Spleen (tissue), 11 donors: ENCODE results near the gene KLHL35. TPM values are rescaled to one million over a fixed set of nuclear protein-coding genes. Genes with fewer than 3 reads are reported as not detected.
A peak's percentile ranks its signal among the peaks of the same experiment; 100 is the strongest.

Experiments
- DNase-seq: peaks from one replicate; pipeline ENCODE4 v3.0.0-alpha.2; 2020
- H3K27ac ChIP-seq, 8 donors: fragments of 200-600 bp; sonication (generic) in 7 of 8; 1 replicate in 4 of 8; 2 replicates in 4 of 8; pipeline versions ENCODE4 v1.5.0 to v1.8.0; 2016 to 2021; ENCODE audit warnings: inconsistent platforms in 4 of 8, mild to moderate bottlenecking in 4 of 8, moderate library complexity in 1 of 8
- H3K27me3 ChIP-seq, 7 donors: fragments of 200-600 bp; sonication (generic) in 6 of 7; replicated peaks in 1 of 7; 1 replicate in 4 of 7; 2 replicates in 3 of 7; pipeline versions ENCODE4 v1.5.0 to v1.8.0; 2016 to 2021; ENCODE audit warnings: inconsistent platforms in 3 of 7, mild to moderate bottlenecking in 1 of 7
- H3K36me3 ChIP-seq, 6 donors: fragments of 200-600 bp; sonication (generic) in 5 of 6; 1 replicate in 4 of 6; 2 replicates in 2 of 6; pipeline versions ENCODE4 v1.5.0 to v1.8.0; 2016 to 2021; ENCODE audit warnings: inconsistent platforms in 2 of 6
- H3K4me1 ChIP-seq, 6 donors: fragments of 200-600 bp; sonication (generic) in 5 of 6; 1 replicate in 3 of 6; 2 replicates in 3 of 6; pipeline versions ENCODE4 v1.5.0 to v1.8.0; 2016 to 2021; ENCODE audit warnings: inconsistent platforms in 3 of 6
- H3K4me3 ChIP-seq, 8 donors: fragments of 200-600 bp; sonication (generic) in 7 of 8; 1 replicate in 4 of 8; 2 replicates in 4 of 8; pipeline versions ENCODE4 v1.5.0 to v1.8.0; 2016 to 2021; ENCODE audit warnings: inconsistent platforms in 4 of 8, mild to moderate bottlenecking in 4 of 8, moderate library complexity in 2 of 8
- H3K9me3 ChIP-seq, 8 donors: fragments of 200-600 bp; sonication (generic) in 7 of 8; 1 replicate in 4 of 8; 2 replicates in 4 of 8; pipeline versions ENCODE4 v1.5.0 to v1.8.0; 2016 to 2021; ENCODE audit warnings: inconsistent platforms in 4 of 8
- CTCF ChIP-seq, 11 experiments: fragments of 200-600 bp in 7 of 11; fragments of 450-650 bp in 4 of 11; sonication (generic) in 4 of 11; IDR thresholded peaks in 8 of 11; conservative IDR thresholded peaks in 3 of 11; 1 replicate in 7 of 11; 2 replicates in 4 of 11; pipeline versions ENCODE4 v1.4.0 to v1.8.0; 2016 to 2021; ENCODE audit warnings: antibody characterized with exemption in 11 of 11, inconsistent platforms in 4 of 11, mild to moderate bottlenecking in 1 of 11
- POLR2A ChIP-seq, 3 donors: fragments of 450-650 bp; IDR thresholded peaks; one replicate each; pipeline ENCODE4 v1.5.1; 2017; ENCODE audit warnings: antibody characterized with exemption in 3 of 3, mild to moderate bottlenecking in 1 of 3
- POLR2AphosphoS5 ChIP-seq, 3 donors: sonication (generic); formaldehyde crosslinking; IDR thresholded peaks; one replicate each; pipeline ENCODE4 v1.5.1; 2017; ENCODE audit warnings: antibody characterized with exemption in 3 of 3
- WGBS, 5 donors: extraction: QIAGEN DNeasy Blood & Tissue Kit in 3 of 5; methylation state at CpG; one replicate each; pipeline versions ENCODE4 v1.1.5 to v1.1.7; 2013 to 2018; 5-methylcytosine and 5-hydroxymethylcytosine counted together
- intact Hi-C: fragments of 100-400 bp; cut with DNase I; formaldehyde crosslinking; loops from one replicate; pipeline ENCODE4 v1.15.0; 2023; ENCODE audit warnings: low total_unique reads
- polyA plus RNA-seq, 3 donors: library from polyadenylated mRNA; stranded (reverse); fragments of 200-250 nt; gene quantifications; one replicate each; pipeline ENCODE4 v1.2.1, GENCODE V29; 2013
- total RNA-seq, 7 donors: library from RNA; depleted of rRNA in 3 of 7; stranded (reverse); fragments of >200 nt in 3 of 7; fragmentation: NEBNext Ultra II Directional in 4 of 7; extraction: Animal tissue kit (Norgen Biotek cat#: 25700) in 4 of 7; gene quantifications; one replicate each; pipeline versions ENCODE4 v1.1.0 to v1.2.1, GENCODE V29; 2016 to 2021
- donor health status: healthy with polysubstance abuse.
- donor health status: DM: no; HTN: no; CAD: no; lungs with moderate emphysema.
- donor health status: DM: no; HTN: no; CAD: no.
- donor health status: Bipolar disorder and iron deficiency.
- donor health status: healthy.
- donor health status: DM: no; HTN: no; CAD: no.
- donor health status: DM: yes; HTN: yes; CAD: no.

Gene KLHL35
- total and polyA plus RNA-seq, 10 donors, result 0.19 to 3.8 (median 2.1) TPM

GRCh38 chr11:75480185-75481175 is 47.5 kb upstream of the KLHL35 start:
- Histone ChIP-seq H3K4me1 (peaks cover 6 to 46% (median 21%) of the 10 kb centered on the region in 6 donors), H3K27me3 (no peaks in the 10 kb centered on the region), H3K9me3 (no peaks in the 10 kb centered on the region), H3K4me3 (no peak overlapping the region), H3K36me3 (peaks cover 0 to 11% (median 0%) of the 10 kb centered on the region in 6 donors), H3K27ac (peak overlapping the region in 1 of 8 donors; percentile 51)
- TF ChIP-seq POLR2A (IDR thresholded peaks at IDR 0.05) (no peak), CTCF (IDR thresholded peaks at IDR 0.05 in 8 of 11, conservative IDR thresholded peaks at IDR 0.05 in 3 of 11) (no peak), POLR2AphosphoS5 (IDR thresholded peaks at IDR 0.05) (no peak)
- no peak for DNase-seq
- intact Hi-C loops, result no loop called here
- 66 to 88% (median 80%) methylated on average over 10 of the region's 10 CpGs for WGBS, 5 donors

DNA sequence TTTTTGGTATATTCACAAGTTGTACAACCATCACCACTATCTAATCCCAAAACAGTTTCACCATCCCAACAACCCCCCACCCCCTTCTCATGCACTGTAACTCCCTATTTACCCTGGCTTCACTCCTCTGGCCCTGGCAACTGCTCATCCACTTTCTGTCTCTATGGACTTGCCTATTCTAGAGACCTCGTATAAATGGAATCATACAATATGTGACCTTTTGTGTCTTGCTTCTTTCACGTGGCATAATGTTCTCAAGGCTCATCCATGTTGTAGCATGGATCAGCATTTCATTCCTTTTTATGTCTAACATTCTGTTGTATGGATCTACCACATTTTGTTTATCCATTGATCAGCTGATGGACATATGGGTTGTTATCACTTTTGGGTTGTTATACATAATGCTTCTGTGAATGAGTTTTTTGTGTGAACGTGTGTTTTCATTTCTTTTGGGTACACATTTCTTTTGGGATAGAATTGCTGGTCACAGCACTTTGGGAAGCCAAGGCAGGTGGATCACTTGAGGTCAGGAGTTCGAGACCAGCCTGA is 46.7 kb upstream of the KLHL35 start:
- peaks cover 11 to 54% (median 29%) of the 10 kb centered on the region in 6 donors for H3K4me1 ChIP-seq
- peak overlapping the region in 1 of 8 donors; percentile 16 for H3K27ac ChIP-seq
- H3K27me3 ChIP-seq, result no peaks in the 10 kb centered on the region
- no peak for DNase-seq
- TF ChIP-seq POLR2AphosphoS5 (IDR thresholded peaks at IDR 0.05) (no peak), POLR2A (IDR thresholded peaks at IDR 0.05) (no peak), CTCF (IDR thresholded peaks at IDR 0.05 in 8 of 11, conservative IDR thresholded peaks at IDR 0.05 in 3 of 11) (no peak)
- H3K4me3 ChIP-seq, result no peak overlapping the region
- H3K36me3 ChIP-seq, result peaks cover 0 to 11% (median 0%) of the 10 kb centered on the region in 6 donors
- intact Hi-C loops, result no loop called here
- no peaks in the 10 kb centered on the region for H3K9me3 ChIP-seq
- WGBS, 5 donors, result 72 to 87% (median 81%) methylated on average over 4 of the region's 4 CpGs

DNA sequence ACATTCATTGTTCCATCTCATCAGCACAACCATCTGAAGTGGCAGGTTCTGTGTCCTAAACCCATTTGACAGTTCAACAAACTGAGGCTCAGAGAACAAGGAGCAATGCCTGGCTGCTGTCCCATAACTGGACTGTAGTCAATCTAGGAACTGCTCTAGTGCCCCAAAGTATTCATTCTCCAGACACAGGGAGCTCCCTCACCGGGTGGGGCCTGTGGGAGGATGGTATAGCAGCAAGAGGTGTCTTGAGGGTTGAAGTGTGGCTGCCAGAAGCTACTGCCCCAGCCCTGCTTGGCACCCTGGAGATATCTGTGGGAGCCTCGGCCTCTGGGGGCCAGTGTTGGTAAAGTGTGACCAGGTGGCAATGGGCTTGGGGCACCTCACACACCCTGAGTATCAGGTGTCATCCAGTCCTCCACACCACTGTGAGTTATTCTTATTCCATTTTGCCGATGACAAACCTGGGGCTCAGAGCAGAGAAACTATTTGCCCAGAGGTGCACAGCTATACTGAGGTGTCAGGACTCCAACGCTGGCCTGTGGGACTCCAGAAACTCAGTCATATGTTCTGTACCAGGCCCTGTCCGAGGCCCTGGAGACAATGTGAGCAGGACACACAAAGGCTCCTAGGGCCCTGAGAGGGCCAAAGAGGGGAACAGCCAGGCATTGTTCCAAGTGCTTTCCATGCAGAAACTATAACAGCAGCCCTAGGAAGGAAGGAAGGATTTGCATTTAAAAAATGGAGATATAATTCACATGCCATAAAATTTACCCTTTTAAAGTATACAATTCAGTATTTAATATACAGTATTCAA is 46.0 kb upstream of the KLHL35 start:
- DNase-seq, result no peak
- H3K4me3 ChIP-seq, result no peak overlapping the region
- peaks cover 0 to 11% (median 0%) of the 10 kb centered on the region in 6 donors for H3K36me3 ChIP-seq
- no peak for TF ChIP-seq POLR2AphosphoS5 (IDR thresholded peaks at IDR 0.05)
- TF ChIP-seq CTCF (IDR thresholded peaks at IDR 0.05 in 8 of 11, conservative IDR thresholded peaks at IDR 0.05 in 3 of 11), result no peak
- no peak for TF ChIP-seq POLR2A (IDR thresholded peaks at IDR 0.05)
- intact Hi-C loops, result no loop called here
- H3K4me1 ChIP-seq, result peaks cover 11 to 61% (median 36%) of the 10 kb centered on the region in 6 donors
- no peaks in the 10 kb centered on the region for H3K27me3 ChIP-seq
- WGBS, 5 donors, result 70 to 83% (median 74%) methylated on average over 4 to 5 of the region's 5 CpGs
- no peaks in the 10 kb centered on the region for H3K9me3 ChIP-seq
- peak overlapping the region in 2 of 8 donors; percentile 9 to 24 for H3K27ac ChIP-seq
